ENCODE results near the gene TMEM255A.

- TF ChIP-seq, protein P1, sequence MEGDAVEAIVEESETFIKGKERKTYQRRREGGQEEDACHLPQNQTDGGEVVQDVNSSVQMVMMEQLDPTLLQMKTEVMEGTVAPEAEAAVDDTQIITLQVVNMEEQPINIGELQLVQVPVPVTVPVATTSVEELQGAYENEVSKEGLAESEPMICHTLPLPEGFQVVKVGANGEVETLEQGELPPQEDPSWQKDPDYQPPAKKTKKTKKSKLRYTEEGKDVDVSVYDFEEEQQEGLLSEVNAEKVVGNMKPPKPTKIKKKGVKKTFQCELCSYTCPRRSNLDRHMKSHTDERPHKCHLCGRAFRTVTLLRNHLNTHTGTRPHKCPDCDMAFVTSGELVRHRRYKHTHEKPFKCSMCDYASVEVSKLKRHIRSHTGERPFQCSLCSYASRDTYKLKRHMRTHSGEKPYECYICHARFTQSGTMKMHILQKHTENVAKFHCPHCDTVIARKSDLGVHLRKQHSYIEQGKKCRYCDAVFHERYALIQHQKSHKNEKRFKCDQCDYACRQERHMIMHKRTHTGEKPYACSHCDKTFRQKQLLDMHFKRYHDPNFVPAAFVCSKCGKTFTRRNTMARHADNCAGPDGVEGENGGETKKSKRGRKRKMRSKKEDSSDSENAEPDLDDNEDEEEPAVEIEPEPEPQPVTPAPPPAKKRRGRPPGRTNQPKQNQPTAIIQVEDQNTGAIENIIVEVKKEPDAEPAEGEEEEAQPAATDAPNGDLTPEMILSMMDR (conservative IDR thresholded peaks at IDR 0.05 in 1 of 2, IDR thresholded peaks at IDR 0.05 in 1 of 2; ENCODE audit: extremely low read depth in 1 of 2, insufficient read depth in 1 of 2, low read depth in 1 of 2, low read length in 2 of 2) = peak; percentile 94
- no peak for TF ChIP-seq EZH2 (IDR thresholded peaks at IDR 0.05; ENCODE audit: borderline replicate concordance, low read length)
These were observed 97.6 kb downstream of the TMEM255A start for GRCh38 chrX:120213438-120214265.
